GM12878 (cell line): ENCODE measurements around the gene SMPDL3A. TPM values are rescaled to one million over a fixed set of nuclear protein-coding genes. Genes with fewer than 3 reads are reported as not detected.

Experiments
- ATAC-seq: fragments of 200-7000 bp; cut with Tn5 transposase; 3 replicates; pipeline ENCODE4 v1.9.1; 2020; ENCODE audit warnings: mild to moderate bottlenecking, moderate library complexity
- BruUV-seq: library from RNA; stranded (reverse); fragments of 400-500 nt; replicated peaks from 2 replicates; lab custom pipeline; 2021; lab: Mats Ljungman, UMichigan
- CTCF ChIA-PET: fragments of 300-600 bp; sonication (Branson Sonifier 250); formaldehyde crosslinking; extraction: SDS; loops from one replicate; lab custom pipeline; 2021; ENCODE audit warnings: inconsistent platforms; lab: Yijun Ruan, JAX
- POLR2A ChIA-PET: fragments of 350-600 bp; formaldehyde crosslinking; extraction: SDS; loops from one replicate; lab custom pipeline; 2021; ENCODE audit warnings: inconsistent platforms; lab: Charles Lee
- RAD21 ChIA-PET: fragments of 300-600 bp; sonication (Branson Sonifier 250); formaldehyde crosslinking; loops from one replicate; lab custom pipeline; 2023; ENCODE audit warnings: antibody characterized with exemption; ENCODE audit not compliant: unreplicated experiment; lab: Charles Lee
- SMC1A ChIA-PET: fragments of 300-600 bp; sonication (Branson Sonifier 250); formaldehyde crosslinking; loops from one replicate; lab custom pipeline; 2023; ENCODE audit not compliant: unreplicated experiment, uncharacterized antibody; lab: Charles Lee
- DNase-seq: peaks from one replicate; pipeline ENCODE4 v3.0.0-alpha.2; 2011; ENCODE audit warnings: low read depth, low spot score
- FAIRE-seq: peaks from 3 replicates; lab custom pipeline; 2011; peaks lifted over from hg19 to GRCh38; lab: Jason Lieb, UNC
- H2AFZ ChIP-seq: 2 replicates; pipeline ENCODE4 v1.6.0; 2011; ENCODE audit warnings: low read depth, low read length, control low read depth; ENCODE audit not compliant: control insufficient read depth
- H3K27ac ChIP-seq: 2 replicates; pipeline ENCODE4 v1.5.1; 2011; ENCODE audit warnings: control low read depth; ENCODE audit not compliant: control insufficient read depth, insufficient read depth
- H3K27me3 ChIP-seq, 2 experiments: replicated peaks in 1 of 2; 2 replicates each; pipeline versions ENCODE4 v1.6.0 to v1.6.1; 2011; ENCODE audit warnings: low read length in 1 of 2; ENCODE audit not compliant: control insufficient read depth in 2 of 2, insufficient read depth in 2 of 2
- H3K36me3 ChIP-seq, 2 experiments: 2 replicates each; pipeline ENCODE4 v1.5.1; 2011; ENCODE audit warnings: low read length in 1 of 2; ENCODE audit not compliant: control insufficient read depth in 2 of 2, insufficient read depth in 2 of 2
- H3K4me1 ChIP-seq: 2 replicates; pipeline ENCODE4 v1.6.1; 2011; ENCODE audit warnings: mild to moderate bottlenecking, low read length, moderate library complexity, mixed read lengths; ENCODE audit not compliant: control insufficient read depth, insufficient read depth
- H3K4me2 ChIP-seq: 2 replicates; pipeline ENCODE4 v1.6.0; 2011; ENCODE audit warnings: control low read depth; ENCODE audit not compliant: control insufficient read depth, insufficient read depth
- H3K4me3 ChIP-seq: fragments of 200-600 bp; sonication (generic); 2 replicates; pipeline ENCODE4 v1.5.1; 2016
- H3K79me2 ChIP-seq: 2 replicates; pipeline ENCODE4 v1.6.0; 2011; ENCODE audit warnings: low read length; ENCODE audit not compliant: control insufficient read depth, insufficient read depth
- H3K9ac ChIP-seq: 2 replicates; pipeline ENCODE4 v1.8.0; 2011; ENCODE audit warnings: low read length, control low read depth, mixed read lengths; ENCODE audit not compliant: control insufficient read depth, insufficient read depth
- H3K9me3 ChIP-seq: replicated peaks from 3 replicates; pipeline ENCODE4 v1.5.1; 2011; ENCODE audit warnings: mild to moderate bottlenecking, low read length; ENCODE audit not compliant: control insufficient read depth, insufficient read depth
- H4K20me1 ChIP-seq: 2 replicates; pipeline ENCODE4 v1.6.0; 2011; ENCODE audit not compliant: control insufficient read depth, insufficient read depth
- CREB1 ChIP-seq: IDR thresholded peaks from 2 replicates; pipeline ENCODE4 v1.6.1; 2012; ENCODE audit warnings: low read depth, mild to moderate bottlenecking, inconsistent platforms
- CTCF ChIP-seq, 3 experiments: IDR thresholded peaks in 2 of 3; conservative IDR thresholded peaks in 1 of 3; 2 replicates each; pipeline ENCODE4 v1.5.1; 2011; ENCODE audit warnings: low read depth in 3 of 3, low read length in 3 of 3, mild to moderate bottlenecking in 3 of 3, control low read depth in 2 of 3, moderate library complexity in 2 of 3, inconsistent platforms in 1 of 3, mixed read lengths in 1 of 3; ENCODE audit not compliant: control insufficient read depth in 2 of 3, insufficient read depth in 1 of 3; ENCODE audit errors: extremely low read depth in 1 of 3
- FOXM1 ChIP-seq: IDR thresholded peaks from 2 replicates; pipeline ENCODE4 v1.6.1; 2012; ENCODE audit warnings: low read depth, mild to moderate bottlenecking, inconsistent platforms, low read length, moderate library complexity
- GATAD2B ChIP-seq: fragments of 450-650 bp; conservative IDR thresholded peaks from 2 replicates; pipeline ENCODE4 v1.6.1; 2017; ENCODE audit warnings: low read depth, mild to moderate bottlenecking, moderate library complexity
- HDGF ChIP-seq: fragments of 450-650 bp; IDR thresholded peaks from 2 replicates; pipeline ENCODE4 v1.6.1; 2016; ENCODE audit warnings: antibody characterized with exemption
- MYC ChIP-seq: IDR thresholded peaks from 2 replicates; pipeline ENCODE4 v1.6.1; 2011; ENCODE audit warnings: mild to moderate bottlenecking, low read length, moderate library complexity, inconsistent platforms; ENCODE audit not compliant: insufficient read depth, insufficient replicate concordance, insufficient read length, severe bottlenecking
- SUPT20H ChIP-seq: IDR thresholded peaks from 2 replicates; pipeline ENCODE4 v1.6.1; 2011; ENCODE audit warnings: low read depth, mild to moderate bottlenecking, low read length, moderate library complexity, borderline replicate concordance; ENCODE audit not compliant: control insufficient read depth
- ZZZ3 ChIP-seq: IDR thresholded peaks from 2 replicates; pipeline ENCODE4 v1.6.1; 2011; ENCODE audit warnings: low read depth; ENCODE audit not compliant: control insufficient read depth, insufficient read length
- WGBS: methylation state at CpG from one replicate; pipeline ENCODE4 v1.1.6; 2016; ENCODE audit warnings: low lambda C conversion rate; ENCODE audit not compliant: insufficient replicate concordance, insufficient coverage; ENCODE audit errors: missing lambda C conversion rate; 5-methylcytosine and 5-hydroxymethylcytosine counted together
- in situ Hi-C: fragments of 300-500 bp; cut with MboI; formaldehyde crosslinking; loops from 9 replicates; pipeline ENCODE4 v1.14.3; 2018; ENCODE audit warnings: mixed read lengths
- intact Hi-C: fragments of 100-400 bp; cut with micrococcal nuclease; formaldehyde crosslinking; loops from one replicate; pipeline ENCODE4 v1.14.2; 2022; ENCODE audit not compliant: unreplicated experiment
- polyA plus RNA-seq, 11 experiments: library from polyadenylated mRNA; depleted of rRNA in 4 of 11; unstranded in 6 of 11; stranded (reverse) in 5 of 11; fragments of >200 nt; fragmentation: Nextera tagmentation in 4 of 11; fragmentation: Illumina TruSeq in 1 of 11; extraction: Ambion mirVana in 4 of 11; extraction: Trizol in 1 of 11; gene quantifications; 1 replicate in 1 of 11; 2 replicates in 10 of 11; pipeline versions ENCODE4 v1.2.1 to v1.2.3, GENCODE V29; 2011 to 2016; ENCODE audit warnings: inconsistent platforms in 2 of 11, missing spikeins in 2 of 11, low read depth in 1 of 11
- total RNA-seq, 4 experiments: library from RNA; depleted of rRNA in 3 of 4; stranded (reverse); fragments of >200 nt in 3 of 4; fragmentation: Illumina TruSeq in 1 of 4; extraction: Trizol in 1 of 4; gene quantifications; 2 replicates each; pipeline versions ENCODE4 v1.2.1 to v1.2.3, GENCODE V29; 2013 to 2021
- TF ChIP-seq, protein P1 (sequence below): IDR thresholded peaks from 2 replicates; pipeline ENCODE4 v1.6.1; 2011; ENCODE audit warnings: borderline replicate concordance, low read depth, mild to moderate bottlenecking, moderate library complexity, mixed read lengths, low read length; ENCODE audit not compliant: insufficient read depth; ENCODE audit errors: extremely low read length

SMPDL3A gene
- total and polyA plus RNA-seq, 10 of the 15 experiments (the other 5 are each of a cell fraction or from before 2014, with no cell fraction given) = 0.05 to 0.91 (median 0.09) TPM; not detected in 3

DNA sequence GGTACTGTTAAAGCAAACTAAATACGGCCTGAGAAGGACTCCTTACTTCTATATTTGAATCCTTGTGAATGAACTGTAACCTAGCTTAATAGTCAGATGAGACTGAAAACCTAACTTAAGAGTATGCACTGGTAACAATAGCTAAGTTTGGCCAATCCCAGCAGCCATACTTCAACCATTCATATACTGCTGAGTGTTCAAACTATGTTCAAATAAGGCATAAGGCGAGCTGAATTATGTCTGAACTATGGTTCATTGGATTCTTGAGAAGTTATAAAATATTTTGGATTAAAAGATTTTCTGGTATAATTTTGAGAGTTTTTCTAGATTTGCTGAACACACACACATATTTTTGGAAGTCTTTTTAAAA, 2.2 kb downstream of the SMPDL3A start:
- H3K9ac ChIP-seq = no peak overlapping the region
- BruUV-seq = no TSS peak
- FAIRE-seq = no peak

More for the DNA sequence above, 2.2 kb downstream of the SMPDL3A start:
- TF ChIP-seq CTCF (IDR thresholded peaks at IDR 0.05 in 2 of 3, conservative IDR thresholded peaks at IDR 0.05 in 1 of 3; ENCODE audit: control insufficient read depth in 2 of 3, extremely low read depth in 1 of 3, insufficient read depth in 1 of 3, low read depth in 3 of 3, low read length in 3 of 3) (no peak), GATAD2B (no peak), MYC (no peak), HDGF (no peak), SUPT20H (no peak), FOXM1 (no peak), CREB1 (no peak), ZZZ3 (no peak)
- TF ChIP-seq, protein P1, sequence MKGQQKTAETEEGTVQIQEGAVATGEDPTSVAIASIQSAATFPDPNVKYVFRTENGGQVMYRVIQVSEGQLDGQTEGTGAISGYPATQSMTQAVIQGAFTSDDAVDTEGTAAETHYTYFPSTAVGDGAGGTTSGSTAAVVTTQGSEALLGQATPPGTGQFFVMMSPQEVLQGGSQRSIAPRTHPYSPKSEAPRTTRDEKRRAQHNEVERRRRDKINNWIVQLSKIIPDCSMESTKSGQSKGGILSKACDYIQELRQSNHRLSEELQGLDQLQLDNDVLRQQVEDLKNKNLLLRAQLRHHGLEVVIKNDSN = no peak
- SMC1A ChIA-PET = interaction anchor here (0.8 to 8.2 kb wide), 13 partner anchors 8 to 80 kb away, joined by 3 to 98 read pairs (median 5); no protein-coding TSS in a partner anchor
- no peaks in the 10 kb centered on the region for H3K36me3 ChIP-seq
- H4K20me1 ChIP-seq = no peaks in the 10 kb centered on the region
- in situ Hi-C loops (no loop called here), intact Hi-C loops (no loop called here)
- no peaks in the 10 kb centered on the region for H3K79me2 ChIP-seq
- H3K27me3 ChIP-seq = peaks cover 7 to 16% of the 10 kb centered on the region in 2 experiments
- ATAC-seq = no peak
- DNase-seq = no peak
- H3K27ac ChIP-seq = no peak overlapping the region
- POLR2A ChIA-PET = interaction anchor here (1.1 to 4.2 kb wide), 2 partner anchors 31 to 38 kb away, joined by 3 to 14 read pairs; no protein-coding TSS in a partner anchor
- CTCF ChIA-PET = interaction anchor here (0.8 to 6.8 kb wide), 11 partner anchors 11 to 63 kb away, joined by 3 to 52 read pairs (median 6); no protein-coding TSS in a partner anchor
- RAD21 ChIA-PET = interaction anchor here (1.4 to 7.9 kb wide), 4 partner anchors 40 to 59 kb away, joined by 6 to 57 read pairs (median 18); no protein-coding TSS in a partner anchor
- WGBS = 86% methylated on average over 2 of the region's 2 CpGs
- H3K4me2 ChIP-seq = no peak overlapping the region
- no peak overlapping the region for H3K4me3 ChIP-seq
- no peaks in the 10 kb centered on the region for H3K9me3 ChIP-seq
- H2AFZ ChIP-seq = no peak overlapping the region
- H3K4me1 ChIP-seq = no peaks in the 10 kb centered on the region
